Testis (tissue), 3 donors: ENCODE measurements around the gene PSMD8. TPM values are rescaled to one million over a fixed set of nuclear protein-coding genes. Genes with fewer than 3 reads are reported as not detected.
"Not testable (repeated sequence)": the region's sequence is repeated elsewhere in the genome, so short reads cannot be mapped to it uniquely, and the experiment has no call there.

Source experiments
- DNase-seq: peaks from one replicate; pipeline ENCODE4 v3.0.0-alpha.2; 2019
- H3K27ac ChIP-seq, 2 donors: fragments of 200-600 bp; sonication (generic); one replicate each; pipeline ENCODE4 v1.5.1; 2019
- H3K27me3 ChIP-seq: fragments of 200-600 bp; sonication (generic); one replicate; pipeline ENCODE4 v1.5.1; 2019
- H3K36me3 ChIP-seq: fragments of 200-600 bp; sonication (generic); one replicate; pipeline ENCODE4 v1.5.1; 2017; ENCODE audit warnings: low read depth; ENCODE audit errors: missing control alignments
- H3K4me1 ChIP-seq: fragments of 200-600 bp; sonication (generic); one replicate; pipeline ENCODE4 v1.5.1; 2019
- H3K4me3 ChIP-seq, 2 donors: fragments of 200-600 bp; sonication (generic); one replicate each; pipeline ENCODE4 v1.5.1; 2017 to 2019
- H3K9me3 ChIP-seq: fragments of 200-600 bp; sonication (generic); one replicate; pipeline ENCODE4 v1.5.1; 2017
- CTCF ChIP-seq, 3 experiments: fragments of 450-650 bp in 2 of 3; fragments of 200-600 bp in 1 of 3; sonication (generic) in 1 of 3; IDR thresholded peaks; one replicate each; pipeline ENCODE4 v1.5.1; 2016 to 2019; ENCODE audit warnings: antibody characterized with exemption in 3 of 3, mild to moderate bottlenecking in 2 of 3, moderate library complexity in 1 of 3
- POLR2A ChIP-seq: fragments of 450-650 bp; IDR thresholded peaks from one replicate; pipeline ENCODE4 v1.6.1; 2017; ENCODE audit warnings: antibody characterized with exemption, mild to moderate bottlenecking, moderate library complexity
- WGBS, 2 donors: methylation state at CpG; one replicate each; pipeline ENCODE4 v1.1.5; 2018; 5-methylcytosine and 5-hydroxymethylcytosine counted together
- intact Hi-C: fragments of 100-400 bp; cut with DNase I; formaldehyde crosslinking; loops from one replicate; pipeline ENCODE4 v1.15.1; 2023; ENCODE audit warnings: low total_unique reads
- polyA plus RNA-seq: library from polyadenylated mRNA; stranded (reverse); fragments of 350-450 nt; fragmentation: Illumina TruSeq; extraction: RNeasy Lipid Tissue Mini Kit (QIAGEN cat#74804); gene quantifications from one replicate; pipeline ENCODE4 v1.2.3, GENCODE V29; 2014; ENCODE audit warnings: low read depth, low replicate concordance; ENCODE audit not compliant: insufficient read depth
- total RNA-seq, 2 donors: library from RNA; depleted of rRNA; stranded (reverse); fragments of >200 nt; gene quantifications; one replicate each; pipeline ENCODE4 v1.2.3, GENCODE V29; 2016

Gene PSMD8
- total and polyA plus RNA-seq, 3 donors from 2014 or later = 244 to 373 (median 265) TPM

DNA sequence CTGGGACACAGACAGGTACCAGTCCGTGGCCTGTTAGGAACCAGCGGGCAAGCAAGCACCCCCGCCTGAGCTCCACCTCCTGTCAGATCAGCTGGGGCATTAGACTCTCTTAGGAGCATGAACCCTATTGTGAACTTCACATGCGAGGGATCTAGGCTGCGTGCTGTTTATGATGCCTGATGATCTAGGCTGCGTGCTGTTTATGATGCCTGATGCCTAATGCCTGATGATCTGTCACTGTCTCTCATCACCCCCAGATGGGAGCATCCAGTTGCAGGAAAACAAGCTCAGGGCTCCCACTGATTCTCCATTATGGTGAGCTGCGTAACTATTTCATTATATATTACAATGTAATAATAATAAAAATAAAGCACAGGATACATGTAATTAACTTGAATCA lies 48.1 kb downstream of the PSMD8 start:
- no peaks in the 10 kb centered on the region for H3K9me3 ChIP-seq
- DNase-seq = no peak
- peaks cover 4% of the 10 kb centered on the region for H3K4me1 ChIP-seq
- no peak overlapping the region for H3K4me3 ChIP-seq
- TF ChIP-seq POLR2A (no peak), CTCF (IDR thresholded peaks at IDR 0.05) (no peak)
- WGBS, 2 donors = 77 to 92% methylated on average over 4 to 7 of the region's 7 CpGs
- intact Hi-C loops = no loop called here
- H3K27me3 ChIP-seq = no peaks in the 10 kb centered on the region
- H3K36me3 ChIP-seq = no peaks in the 10 kb centered on the region
- H3K27ac ChIP-seq = no peak overlapping the region

GRCh38 chr19:38424272-38424671 lies 49.9 kb downstream of the PSMD8 start:
- TF ChIP-seq CTCF (IDR thresholded peaks at IDR 0.05) = no peak
- no peak for TF ChIP-seq POLR2A
- no peaks in the 10 kb centered on the region for H3K27me3 ChIP-seq
- WGBS, 2 donors = 85 to 92% methylated on average over 5 of the region's 5 CpGs

DNA sequence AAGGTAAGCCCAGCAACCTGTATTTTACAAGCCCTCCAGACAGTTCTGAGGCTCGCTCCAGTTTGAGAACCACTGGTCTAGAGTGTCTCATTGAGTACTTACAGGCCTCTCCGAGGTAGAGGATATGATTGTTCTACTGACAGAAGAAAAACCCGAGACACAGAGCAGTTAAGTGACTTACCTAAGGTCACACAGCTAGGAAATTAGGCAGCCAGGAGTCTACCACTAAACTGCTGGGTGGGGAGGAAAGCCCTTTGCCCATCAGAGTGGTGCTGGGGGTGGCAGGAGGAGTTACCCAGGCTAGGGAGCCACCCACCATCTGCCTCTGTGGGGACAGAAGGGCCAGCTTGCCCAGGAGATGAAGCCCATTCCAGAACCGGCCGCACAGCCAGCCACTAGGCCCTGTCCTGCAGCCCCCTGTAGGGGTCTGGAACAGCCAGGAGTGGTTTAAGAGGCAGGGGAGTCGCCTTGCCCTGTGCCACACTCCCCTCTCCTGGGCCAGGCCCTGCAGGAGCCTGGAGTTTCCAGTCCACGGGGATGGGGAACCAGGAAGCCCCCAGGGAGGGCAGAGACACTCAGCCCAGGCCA lies 50.9 kb downstream of the PSMD8 start:
- WGBS, 2 donors = 80 to 91% methylated on average over 3 to 7 of the region's 7 CpGs
- intact Hi-C loops = no loop called here
- TF ChIP-seq CTCF (IDR thresholded peaks at IDR 0.05) (no peak), POLR2A (no peak)
- Histone ChIP-seq H3K9me3 (no peaks in the 10 kb centered on the region), H3K4me1 (no peaks in the 10 kb centered on the region), H3K27me3 (no peaks in the 10 kb centered on the region), H3K36me3 (no peaks in the 10 kb centered on the region), H3K4me3 (no peak overlapping the region), H3K27ac (no peak overlapping the region)
- no peak for DNase-seq

More at GRCh38 chr19:38424272-38424671, 49.9 kb downstream of the PSMD8 start:
- Histone ChIP-seq H3K27ac (no peak overlapping the region), H3K4me1 (no peaks in the 10 kb centered on the region), H3K9me3 (no peaks in the 10 kb centered on the region), H3K4me3 (no peak overlapping the region), H3K36me3 (no peaks in the 10 kb centered on the region)
- DNase-seq = no peak
- intact Hi-C loops = no loop called here

DNA sequence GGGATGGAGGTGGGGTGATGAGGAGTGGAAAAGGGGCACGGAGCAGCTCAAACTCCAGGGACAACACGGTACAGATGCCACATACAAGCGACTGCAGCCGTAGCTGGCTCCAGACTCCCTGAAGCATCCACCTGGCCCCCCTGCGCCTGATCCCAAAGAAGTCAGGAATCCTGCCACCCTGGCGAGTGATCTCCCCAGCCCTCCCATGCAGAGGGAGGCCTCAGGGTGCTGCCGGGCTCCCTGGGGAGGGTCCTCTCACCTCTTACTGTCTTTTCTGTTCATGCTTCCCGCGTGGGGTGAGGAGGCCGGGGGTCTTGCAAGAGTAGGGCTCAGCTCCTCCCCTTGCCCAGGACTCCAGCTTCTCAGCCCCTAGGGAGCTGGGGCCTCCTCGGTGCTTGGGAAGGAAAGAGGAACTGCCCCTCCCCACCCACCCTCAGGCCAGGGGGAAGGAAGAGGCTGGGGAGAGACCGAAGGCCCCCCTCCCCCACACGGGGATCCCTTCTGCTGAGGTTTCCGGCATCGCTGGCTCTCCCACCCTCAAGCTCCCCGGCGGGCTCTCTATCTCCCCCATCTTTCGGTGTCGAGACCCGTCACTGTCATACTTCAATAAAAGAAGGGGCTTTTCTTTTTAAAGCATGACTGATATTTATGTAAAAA lies 51.6 kb downstream of the PSMD8 start, which contains the start of gene RASGRP4:
RASGRP4 (minus strand) TSS at position 410 of the 657 bp plus-strand sequence; CDS start at position 282, 128 bp downstream.
- 37 to 52% methylated on average over 14 to 20 of the region's 20 CpGs for WGBS, 2 donors
- H3K27me3 ChIP-seq = no peaks in the 10 kb centered on the region
- TF ChIP-seq CTCF (IDR thresholded peaks at IDR 0.05) = no peak
- TF ChIP-seq POLR2A = no peak
- H3K9me3 ChIP-seq = no peaks in the 10 kb centered on the region
- H3K36me3 ChIP-seq = no peaks in the 10 kb centered on the region
- H3K27ac ChIP-seq = no peak within 1 kb of the TSS
- no peak within 1 kb of the TSS for H3K4me3 ChIP-seq
- DNase-seq = no peak
- H3K4me1 ChIP-seq = no peaks in the 10 kb centered on the region
- intact Hi-C loops = no loop called here

DNA sequence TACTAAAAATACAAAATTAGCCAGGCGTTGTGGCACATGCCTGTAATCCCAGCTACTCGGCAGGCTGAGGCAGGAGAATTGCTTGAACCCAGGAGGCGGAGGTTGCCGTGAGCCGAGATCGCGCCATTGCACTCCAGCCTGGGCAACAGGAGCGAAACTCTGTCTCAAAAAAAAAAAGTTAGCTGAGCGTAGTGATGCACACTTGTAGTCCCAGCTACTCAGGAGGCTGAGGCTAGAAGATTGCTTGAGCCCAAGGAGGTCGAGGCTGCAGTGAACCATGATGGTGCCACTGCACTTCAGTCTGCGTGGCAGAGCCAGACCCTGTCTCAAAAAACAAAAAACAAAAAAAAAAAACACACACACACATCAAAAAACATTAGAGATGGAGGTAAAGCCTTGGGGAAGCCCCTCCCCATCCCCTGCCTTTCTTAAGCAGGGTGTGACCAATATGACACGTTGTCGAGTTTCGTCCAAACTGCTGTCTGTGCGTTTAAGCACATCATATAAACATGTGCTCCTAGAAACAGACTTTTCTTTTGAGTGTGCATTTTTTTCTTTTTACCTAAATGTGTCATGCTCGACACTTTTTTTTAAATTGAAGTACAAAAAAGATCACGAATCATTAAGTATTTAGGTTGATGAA lies 52.8 kb downstream of the PSMD8 start:
- WGBS, 2 donors = 82 to 86% methylated on average over 16 of the region's 17 CpGs
- not testable (repeated sequence) for H3K27me3 ChIP-seq, H3K36me3 ChIP-seq

More for the DNA sequence above, 52.8 kb downstream of the PSMD8 start:
- intact Hi-C loops, H3K9me3 ChIP-seq, H3K4me1 ChIP-seq, H3K27ac ChIP-seq, DNase-seq, H3K4me3 ChIP-seq: not testable (repeated sequence)
